ENCODE data around the gene PCDH15. TPM values are rescaled to one million over a fixed set of nuclear protein-coding genes. Genes with fewer than 3 reads are reported as not detected.
"Not testable (repeated sequence)": the region's sequence is repeated elsewhere in the genome, so short reads cannot be mapped to it uniquely, and the experiment has no call there.

The PCDH15 gene
- total RNA-seq, 1 experiment from 2014 or later, result 0.61 TPM

GRCh38 chr10:54525816-54526215, 275.2 kb downstream of the PCDH15 start:
- Mint-ChIP-seq H3K4me3 (no peak overlapping the region), H3K27me3 (ENCODE audit: low read depth) (no peaks in the 10 kb centered on the region), H3K36me3 (ENCODE audit: insufficient read depth in 1 of 3, low read depth in 3 of 3) (no peaks in the 10 kb centered on the region), H3K4me1 (no peaks in the 10 kb centered on the region), H3K27ac (no peak overlapping the region), H3K9me3 (no peaks in the 10 kb centered on the region)
- no peak overlapping the region for H2AFZ ChIP-seq (ENCODE audit: low read length)
- H3K27me3 ChIP-seq (ENCODE audit: insufficient read depth, low read length), result no peaks in the 10 kb centered on the region
- H3K79me1 ChIP-seq (ENCODE audit: insufficient read depth, low read depth, low read length, poor library complexity, severe bottlenecking), result no peaks in the 10 kb centered on the region
- no peak overlapping the region for H4K8ac ChIP-seq (replicated peaks; ENCODE audit: insufficient read length, low read depth, low read length)
- no peak overlapping the region for H2BK15ac ChIP-seq (ENCODE audit: low read depth, low read length)
- no CpG with 5 or more reads among the region's 1 CpG for WGBS (ENCODE audit: extremely low coverage, insufficient read length, low lambda C conversion rate)
- H2AK5ac ChIP-seq (ENCODE audit: insufficient read length, low read length), result no peak overlapping the region
- no peak overlapping the region for H3K56ac ChIP-seq (ENCODE audit: insufficient read length, low read depth, low read length)
- no peaks in the 10 kb centered on the region for H3K4me1 ChIP-seq (ENCODE audit: insufficient read depth, low read length)
- no peak overlapping the region for H2BK5ac ChIP-seq (ENCODE audit: insufficient read length, low read length)
- H3K4ac ChIP-seq (ENCODE audit: low read depth, low read length), result no peak overlapping the region
- H3K27ac ChIP-seq (ENCODE audit: insufficient read length, low read depth, low read length), result no peak overlapping the region
- no peaks in the 10 kb centered on the region for H3K23me2 ChIP-seq (ENCODE audit: insufficient read length, low read depth, low read length, poor library complexity, severe bottlenecking)
- H4K91ac ChIP-seq (ENCODE audit: insufficient read length, low read depth, low read length), result no peak overlapping the region
- H3K9me3 ChIP-seq (ENCODE audit: control insufficient read depth, low read depth, low read length), result no peaks in the 10 kb centered on the region
- no peak for DNase-seq
- no peak overlapping the region for H3K18ac ChIP-seq (ENCODE audit: insufficient read length, low read depth, low read length)
- H2BK20ac ChIP-seq (ENCODE audit: low read depth, low read length, poor library complexity, severe bottlenecking), result no peak overlapping the region
- H3T11ph ChIP-seq (ENCODE audit: low read length), result no peak overlapping the region
- no peak for TF ChIP-seq CTCF (conservative IDR thresholded peaks at IDR 0.05)
- H4K5ac ChIP-seq (ENCODE audit: insufficient read length, low read depth, low read length), result no peak overlapping the region
- no peak overlapping the region for H2BK120ac ChIP-seq (ENCODE audit: low read depth, low read length, poor library complexity, severe bottlenecking)
- no peak overlapping the region for H3K14ac ChIP-seq (ENCODE audit: insufficient read depth, low read length)
- H4K20me1 ChIP-seq (ENCODE audit: control insufficient read depth, insufficient read depth, insufficient read length), result no peaks in the 10 kb centered on the region
- H3K79me2 ChIP-seq (ENCODE audit: insufficient read depth, low read length), result no peaks in the 10 kb centered on the region
- no peak overlapping the region for H2BK12ac ChIP-seq (ENCODE audit: insufficient read length, low read depth, low read length)
- H3K23ac ChIP-seq (ENCODE audit: insufficient read length, low read depth, low read length), result no peak overlapping the region
- H3K4me2 ChIP-seq (ENCODE audit: insufficient read depth, insufficient read length, low read length), result no peak overlapping the region
- no peak overlapping the region for H3K9ac ChIP-seq (ENCODE audit: extremely low read depth, insufficient read length, low read length)

- H2BK120ac ChIP-seq (ENCODE audit: low read depth, low read length, poor library complexity, severe bottlenecking); H3K23ac ChIP-seq (ENCODE audit: insufficient read length, low read depth, low read length); H3K4me1 ChIP-seq (ENCODE audit: insufficient read depth, low read length); H3K27ac Mint-ChIP-seq; H2BK12ac ChIP-seq (ENCODE audit: insufficient read length, low read depth, low read length); H4K8ac ChIP-seq (replicated peaks; ENCODE audit: insufficient read length, low read depth, low read length); H3K9me3 ChIP-seq (ENCODE audit: control insufficient read depth, low read depth, low read length); H3K4ac ChIP-seq (ENCODE audit: low read depth, low read length); H2BK20ac ChIP-seq (ENCODE audit: low read depth, low read length, poor library complexity, severe bottlenecking); H3K4me3 Mint-ChIP-seq; DNase-seq; H3K79me1 ChIP-seq (ENCODE audit: insufficient read depth, low read depth, low read length, poor library complexity, severe bottlenecking); H3K4me2 ChIP-seq (ENCODE audit: insufficient read depth, insufficient read length, low read length); H3K14ac ChIP-seq (ENCODE audit: insufficient read depth, low read length); H3K27ac ChIP-seq (ENCODE audit: insufficient read length, low read depth, low read length); H3T11ph ChIP-seq (ENCODE audit: low read length); H4K5ac ChIP-seq (ENCODE audit: insufficient read length, low read depth, low read length); H3K23me2 ChIP-seq (ENCODE audit: insufficient read length, low read depth, low read length, poor library complexity, severe bottlenecking); H3K27me3 ChIP-seq (ENCODE audit: insufficient read depth, low read length); H3K4me1 Mint-ChIP-seq; H3K27me3 Mint-ChIP-seq (ENCODE audit: low read depth); H3K79me2 ChIP-seq (ENCODE audit: insufficient read depth, low read length); H2AK5ac ChIP-seq (ENCODE audit: insufficient read length, low read length); H4K20me1 ChIP-seq (ENCODE audit: control insufficient read depth, insufficient read depth, insufficient read length); H4K91ac ChIP-seq (ENCODE audit: insufficient read length, low read depth, low read length); H2BK15ac ChIP-seq (ENCODE audit: low read depth, low read length); H3K9ac ChIP-seq (ENCODE audit: extremely low read depth, insufficient read length, low read length); H2BK5ac ChIP-seq (ENCODE audit: insufficient read length, low read length); H3K56ac ChIP-seq (ENCODE audit: insufficient read length, low read depth, low read length); H3K18ac ChIP-seq (ENCODE audit: insufficient read length, low read depth, low read length); H2AFZ ChIP-seq (ENCODE audit: low read length): not testable (repeated sequence)
- H3K36me3 Mint-ChIP-seq (ENCODE audit: insufficient read depth in 1 of 3, low read depth in 3 of 3), result peaks cover 13 to 26% (median 14%) of the 10 kb centered on the region in 3 experiments
- WGBS (ENCODE audit: extremely low coverage, insufficient read length, low lambda C conversion rate), result no CpG with 5 or more reads among the region's 12 CpGs
- H3K9me3 Mint-ChIP-seq, result peaks cover 24% of the 10 kb centered on the region in 2 experiments
Observed at GRCh38 chr10:54515244-54515643, 285.8 kb downstream of the PCDH15 start.

Measured in H9 (cell line).